Common myeloid progenitor, CD34-positive (primary cell): ENCODE measurements around the gene BAIAP2.

Source experiments
- CTCF ChIA-PET: fragments of 350-600 bp; sonication (Branson Sonifier 250); formaldehyde crosslinking; loops from one replicate; lab custom pipeline; 2021; ENCODE audit warnings: antibody characterized with exemption; lab: Charles Lee
- POLR2A ChIA-PET: fragments of 350-600 bp; sonication (Branson Sonifier 250); formaldehyde crosslinking; loops from one replicate; lab custom pipeline; 2021; ENCODE audit warnings: antibody characterized with exemption; lab: Charles Lee
- DNase-seq, 3 donors: peaks; one replicate each; pipeline versions ENCODE4 v3.0.0 to v3.0.0-alpha.2; 2013
- H3K27ac ChIP-seq, 2 experiments: 1 replicate in 1 of 2; 2 replicates in 1 of 2; pipeline ENCODE4 v1.7.0; 2013; ENCODE audit warnings: inconsistent platforms in 2 of 2, low read length in 2 of 2, mild to moderate bottlenecking in 2 of 2, low read depth in 1 of 2, moderate library complexity in 1 of 2; ENCODE audit not compliant: severe bottlenecking in 2 of 2, insufficient read depth in 1 of 2, poor library complexity in 1 of 2
- H3K27me3 ChIP-seq, 5 experiments: replicated peaks in 2 of 5; 1 replicate in 3 of 5; 2 replicates in 2 of 5; pipeline versions ENCODE4 v1.6.1 to v1.7.0; 2013; ENCODE audit warnings: low read length in 4 of 5, mild to moderate bottlenecking in 2 of 5, moderate library complexity in 2 of 5, inconsistent platforms in 1 of 5; ENCODE audit not compliant: insufficient read depth in 5 of 5, control insufficient read depth in 4 of 5
- H3K36me3 ChIP-seq, 4 experiments: 1 replicate in 2 of 4; 2 replicates in 2 of 4; pipeline versions ENCODE4 v1.6.1 to v1.7.0; 2013; ENCODE audit warnings: low read length in 3 of 4, control low read depth in 1 of 4, mild to moderate bottlenecking in 1 of 4; ENCODE audit not compliant: control insufficient read depth in 4 of 4, insufficient read depth in 4 of 4
- H3K4me1 ChIP-seq, 4 experiments: 1 replicate in 3 of 4; 2 replicates in 1 of 4; pipeline versions ENCODE4 v1.6.1 to v1.7.1; 2013; ENCODE audit warnings: low read length in 3 of 4, mild to moderate bottlenecking in 3 of 4, control low read depth in 1 of 4, inconsistent platforms in 1 of 4, moderate library complexity in 1 of 4; ENCODE audit not compliant: control insufficient read depth in 4 of 4, insufficient read depth in 4 of 4; ENCODE audit errors: control extremely low read depth in 1 of 4
- H3K4me3 ChIP-seq, 7 experiments: 1 replicate in 4 of 7; 2 replicates in 3 of 7; pipeline versions ENCODE4 v1.5.1 to v1.7.0; 2013; ENCODE audit warnings: mild to moderate bottlenecking in 7 of 7, low read length in 6 of 7, moderate library complexity in 6 of 7, inconsistent platforms in 2 of 7, low read depth in 2 of 7, control low read depth in 1 of 7; ENCODE audit not compliant: insufficient read depth in 4 of 7, control insufficient read depth in 1 of 7; ENCODE audit errors: extremely low read depth in 1 of 7
- H3K9me3 ChIP-seq, 5 experiments: 1 replicate in 4 of 5; 2 replicates in 1 of 5; pipeline versions ENCODE4 v1.6.1 to v1.7.1; 2013; ENCODE audit warnings: low read length in 4 of 5, mild to moderate bottlenecking in 2 of 5, inconsistent platforms in 1 of 5, low read depth in 1 of 5, moderate library complexity in 1 of 5; ENCODE audit not compliant: control insufficient read depth in 4 of 5, insufficient read depth in 2 of 5; ENCODE audit errors: control extremely low read depth in 1 of 5
- WGBS: methylation state at CpG from one replicate; pipeline ENCODE4 v1.1.5; 2013; ENCODE audit not compliant: insufficient coverage; 5-methylcytosine and 5-hydroxymethylcytosine counted together

BAIAP2 gene

GRCh38 chr17:81159611-81160265 lies 124.8 kb downstream of the BAIAP2 start:
- no peaks in the 10 kb centered on the region for H3K27me3 ChIP-seq
- peak in 1 of 3 donors; percentile 15 for DNase-seq
- peaks cover 0 to 22% (median 18%) of the 10 kb centered on the region in 4 experiments for H3K4me1 ChIP-seq
- H3K27ac ChIP-seq: no peak overlapping the region
- ChIA-PET POLR2A (no interaction called here), CTCF (interaction anchor here (2.0 kb wide), 1 partner anchor 17 kb away, joined by 6 read pairs; no protein-coding TSS in a partner anchor)
- WGBS: 48% methylated on average over 22 of the region's 25 CpGs
- H3K4me3 ChIP-seq: peak overlapping the region in 6 of 7 experiments; percentile 13 to 62 (median 50)
- H3K9me3 ChIP-seq: no peaks in the 10 kb centered on the region
- H3K36me3 ChIP-seq: no peaks in the 10 kb centered on the region

- under 1% methylated on average over 26 of the region's 28 CpGs for WGBS
- Histone ChIP-seq H3K4me1 (peaks cover 0 to 22% (median 19%) of the 10 kb centered on the region in 4 experiments), H3K27me3 (no peaks in the 10 kb centered on the region), H3K36me3 (no peaks in the 10 kb centered on the region), H3K27ac (peak overlapping the region in 1 of 2 experiments; percentile 5), H3K4me3 (peak overlapping the region in 6 of 7 experiments; percentile 13 to 62 (median 50)), H3K9me3 (no peaks in the 10 kb centered on the region)
- peak in 2 of 3 donors; percentile 42 to 53 for DNase-seq
- ChIA-PET CTCF (no interaction called here), POLR2A (no interaction called here)
These were observed 125.4 kb downstream of the BAIAP2 start for GRCh38 chr17:81160306-81160705.

- ChIA-PET CTCF (no interaction called here), POLR2A (interaction anchor here (0.6 kb wide), 1 partner anchor 19 kb away, joined by 4 read pairs; no protein-coding TSS in a partner anchor)
- DNase-seq: peak; percentile 14 to 47 (median 41)
- Histone ChIP-seq H3K4me1 (peaks cover 0 to 26% (median 22%) of the 10 kb centered on the region in 4 experiments), H3K27ac (peak overlapping the region in 1 of 2 experiments; percentile 5), H3K4me3 (peak overlapping the region in 4 of 7 experiments; percentile 13 to 62 (median 58)), H3K27me3 (peaks cover 0 to 4% (median 0%) of the 10 kb centered on the region in 5 experiments), H3K9me3 (no peaks in the 10 kb centered on the region), H3K36me3 (no peaks in the 10 kb centered on the region)
- WGBS: 44% methylated on average over 23 of the region's 32 CpGs
These were observed 125.9 kb downstream of the BAIAP2 start for GRCh38 chr17:81160747-81161453.

- no peak for DNase-seq
- Histone ChIP-seq H3K36me3 (no peaks in the 10 kb centered on the region), H3K4me3 (no peak overlapping the region), H3K27ac (no peak overlapping the region), H3K27me3 (peaks cover 0 to 5% (median 0%) of the 10 kb centered on the region in 5 experiments), H3K9me3 (no peaks in the 10 kb centered on the region), H3K4me1 (peaks cover 0 to 28% (median 24%) of the 10 kb centered on the region in 4 experiments)
- CTCF ChIA-PET: no interaction called here
- POLR2A ChIA-PET: interaction anchor here (0.6 kb wide), 1 partner anchor 18 kb away, joined by 4 read pairs; no protein-coding TSS in a partner anchor
- WGBS: 96% methylated on average over 12 of the region's 15 CpGs
These were observed 126.6 kb downstream of the BAIAP2 start for GRCh38 chr17:81161536-81161935.

GRCh38 chr17:81161972-81162371 lies 127.0 kb downstream of the BAIAP2 start:
- CTCF ChIA-PET: no interaction called here
- 96% methylated on average over 6 of the region's 16 CpGs for WGBS
- DNase-seq: no peak
- Histone ChIP-seq H3K27ac (no peak overlapping the region), H3K4me3 (no peak overlapping the region), H3K9me3 (no peaks in the 10 kb centered on the region), H3K27me3 (peaks cover 0 to 9% (median 0%) of the 10 kb centered on the region in 5 experiments), H3K36me3 (no peaks in the 10 kb centered on the region), H3K4me1 (peaks cover 0 to 30% (median 27%) of the 10 kb centered on the region in 4 experiments)
- POLR2A ChIA-PET: interaction anchor here (0.6 kb wide), 1 partner anchor 18 kb away, joined by 4 read pairs; no protein-coding TSS in a partner anchor

- Histone ChIP-seq H3K9me3 (no peaks in the 10 kb centered on the region), H3K36me3 (no peaks in the 10 kb centered on the region), H3K4me3 (no peak overlapping the region), H3K27me3 (peaks cover 0 to 9% (median 0%) of the 10 kb centered on the region in 5 experiments), H3K4me1 (peaks cover 0 to 30% (median 27%) of the 10 kb centered on the region in 4 experiments), H3K27ac (no peak overlapping the region)
- WGBS: 99% methylated on average over 9 of the region's 11 CpGs
- POLR2A ChIA-PET: no interaction called here
- DNase-seq: no peak
- CTCF ChIA-PET: no interaction called here
These were observed 127.5 kb downstream of the BAIAP2 start for GRCh38 chr17:81162491-81162890.
